Parathyroid adenoma (tissue), 2 donors: ENCODE measurements around the gene TYW1.
"Not testable (repeated sequence)": the region's sequence is repeated elsewhere in the genome, so short reads cannot be mapped to it uniquely, and the experiment has no call there.

Experiments
- H2AFZ ChIP-seq: fragments of 300-600 bp; sonication (generic); one replicate; pipeline ENCODE4 v1.7.0; 2017; ENCODE audit warnings: antibody characterized with exemption, mild to moderate bottlenecking
- H3K27ac ChIP-seq: fragments of 300-600 bp; sonication (generic); one replicate; pipeline ENCODE4 v1.7.0; 2017
- H3K27me3 ChIP-seq: fragments of 300-600 bp; sonication (generic); one replicate; pipeline ENCODE4 v1.7.0; 2017; ENCODE audit warnings: low read length; ENCODE audit not compliant: control insufficient read depth, insufficient read depth
- H3K36me3 ChIP-seq: fragments of 300-600 bp; sonication (generic); one replicate; pipeline ENCODE4 v1.7.0; 2017; ENCODE audit warnings: low read length; ENCODE audit not compliant: control insufficient read depth, insufficient read depth
- H3K4me1 ChIP-seq: fragments of 300-600 bp; sonication (generic); one replicate; pipeline ENCODE4 v1.7.0; 2017; ENCODE audit warnings: control low read depth
- H3K4me2 ChIP-seq: fragments of 300-600 bp; sonication (generic); one replicate; pipeline ENCODE4 v1.7.0; 2017; ENCODE audit warnings: low read length
- H3K4me3 ChIP-seq: fragments of 300-600 bp; sonication (generic); one replicate; pipeline ENCODE4 v1.7.0; 2017; ENCODE audit warnings: low read depth, low read length
- H3K79me2 ChIP-seq: fragments of 300-600 bp; sonication (generic); one replicate; pipeline ENCODE4 v1.7.0; 2017; ENCODE audit warnings: control low read depth
- H3K9ac ChIP-seq: fragments of 300-600 bp; sonication (generic); one replicate; pipeline ENCODE4 v1.7.0; 2017; ENCODE audit warnings: mild to moderate bottlenecking
- H3K9me3 ChIP-seq: fragments of 300-600 bp; sonication (generic); one replicate; pipeline ENCODE4 v1.7.0; 2017; ENCODE audit warnings: low read length; ENCODE audit not compliant: control insufficient read depth
- CTCF ChIP-seq: fragments of 300-600 bp; sonication (generic); IDR thresholded peaks from one replicate; pipeline ENCODE4 v1.7.0; 2017; ENCODE audit warnings: antibody characterized with exemption, mild to moderate bottlenecking
- donor health status: primary hyperparathyroidism.

Gene TYW1, protein sequence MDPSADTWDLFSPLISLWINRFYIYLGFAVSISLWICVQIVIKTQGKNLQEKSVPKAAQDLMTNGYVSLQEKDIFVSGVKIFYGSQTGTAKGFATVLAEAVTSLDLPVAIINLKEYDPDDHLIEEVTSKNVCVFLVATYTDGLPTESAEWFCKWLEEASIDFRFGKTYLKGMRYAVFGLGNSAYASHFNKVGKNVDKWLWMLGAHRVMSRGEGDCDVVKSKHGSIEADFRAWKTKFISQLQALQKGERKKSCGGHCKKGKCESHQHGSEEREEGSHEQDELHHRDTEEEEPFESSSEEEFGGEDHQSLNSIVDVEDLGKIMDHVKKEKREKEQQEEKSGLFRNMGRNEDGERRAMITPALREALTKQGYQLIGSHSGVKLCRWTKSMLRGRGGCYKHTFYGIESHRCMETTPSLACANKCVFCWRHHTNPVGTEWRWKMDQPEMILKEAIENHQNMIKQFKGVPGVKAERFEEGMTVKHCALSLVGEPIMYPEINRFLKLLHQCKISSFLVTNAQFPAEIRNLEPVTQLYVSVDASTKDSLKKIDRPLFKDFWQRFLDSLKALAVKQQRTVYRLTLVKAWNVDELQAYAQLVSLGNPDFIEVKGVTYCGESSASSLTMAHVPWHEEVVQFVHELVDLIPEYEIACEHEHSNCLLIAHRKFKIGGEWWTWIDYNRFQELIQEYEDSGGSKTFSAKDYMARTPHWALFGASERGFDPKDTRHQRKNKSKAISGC

DNA sequence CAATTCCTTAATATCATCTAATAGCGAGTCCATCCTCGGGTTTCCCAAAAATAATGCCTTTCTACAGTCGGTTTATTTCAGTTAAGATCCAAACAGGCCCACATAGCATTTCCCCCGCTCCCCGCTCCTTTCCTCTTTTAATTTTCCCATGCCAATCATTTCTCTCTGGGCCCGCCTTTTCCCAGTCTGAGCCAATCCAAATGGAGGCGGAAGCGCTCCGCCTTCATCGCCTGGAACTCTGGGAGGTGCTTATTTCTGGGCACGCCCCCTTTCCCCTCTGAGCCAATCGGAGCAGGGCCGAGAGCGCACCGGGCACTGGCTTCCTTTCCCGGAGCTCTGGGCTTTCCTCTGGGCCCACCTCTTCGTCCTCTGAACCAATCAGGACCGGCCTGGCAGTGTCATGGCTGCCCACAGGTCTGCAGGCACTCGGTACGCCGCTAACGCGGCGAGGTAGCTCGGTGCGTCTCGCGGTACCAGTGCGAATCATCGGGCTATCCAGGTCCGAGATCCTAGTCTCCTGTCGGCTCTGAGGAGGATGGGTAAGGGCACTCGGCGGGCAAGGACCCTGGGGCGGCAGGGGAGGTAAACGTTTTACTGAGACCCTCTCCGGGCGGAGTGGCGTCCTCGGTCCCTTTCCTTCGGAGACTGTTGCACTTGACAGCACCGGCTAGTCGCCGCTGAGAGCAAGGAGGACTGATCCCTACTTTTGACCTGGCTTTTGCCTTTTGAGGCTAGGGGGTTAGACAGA is at the start of gene TYW1:
TSS of gene TYW1 (plus strand) at position 390 of the 748 bp plus-strand sequence. CDS start at position 536, 146 bp downstream.
- Histone ChIP-seq H3K4me2 (peak within 1 kb of the TSS; percentile 78), H3K27ac (peak within 1 kb of the TSS; percentile 80), H2AFZ (peak within 1 kb of the TSS; percentile 85), H3K9ac (peak within 1 kb of the TSS; percentile 31), H3K4me3 (peak within 1 kb of the TSS; percentile 66)
- H3K36me3 ChIP-seq, H3K9me3 ChIP-seq, H3K79me2 ChIP-seq, H3K4me1 ChIP-seq, H3K27me3 ChIP-seq: not testable (repeated sequence)

- Histone ChIP-seq H3K36me3 (no peaks in the 10 kb centered on the region), H3K79me2 (no peaks in the 10 kb centered on the region), H3K27ac (no peak overlapping the region), H3K9me3 (no peaks in the 10 kb centered on the region), H2AFZ (no peak overlapping the region), H3K4me3 (no peak overlapping the region), H3K9ac (no peak overlapping the region), H3K4me2 (no peak overlapping the region), H3K27me3 (no peaks in the 10 kb centered on the region), H3K4me1 (no peaks in the 10 kb centered on the region)
- no peak for TF ChIP-seq CTCF
Measured at GRCh38 chr7:66948480-66949109, 48.0 kb upstream of the TYW1 start.

DNA sequence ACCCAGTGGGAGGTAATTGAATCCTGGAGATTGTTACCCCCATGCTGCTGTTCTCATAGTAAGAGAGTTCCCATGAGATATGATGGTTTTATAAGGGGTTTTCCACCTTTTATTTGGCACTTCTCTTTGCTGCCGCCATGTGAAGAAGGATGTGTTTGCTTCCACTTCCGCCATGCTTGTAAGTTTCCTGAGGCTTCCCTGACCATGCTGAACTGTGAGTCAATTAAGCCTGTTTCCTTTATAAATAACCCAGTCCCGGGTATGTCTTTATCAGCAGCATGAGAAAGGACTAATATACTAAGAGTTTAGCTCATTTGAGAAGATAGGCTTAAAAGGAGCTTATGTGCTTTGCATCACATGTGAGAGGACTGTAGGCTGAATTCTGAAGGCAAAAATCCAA is 46.3 kb upstream of the TYW1 start:
- Histone ChIP-seq H2AFZ (no peak overlapping the region), H3K4me3 (no peak overlapping the region), H3K9ac (no peak overlapping the region), H3K27me3 (no peaks in the 10 kb centered on the region), H3K9me3 (no peaks in the 10 kb centered on the region), H3K4me1 (no peaks in the 10 kb centered on the region), H3K4me2 (no peak overlapping the region), H3K27ac (no peak overlapping the region), H3K79me2 (no peaks in the 10 kb centered on the region), H3K36me3 (no peaks in the 10 kb centered on the region)
- TF ChIP-seq CTCF = no peak

- Histone ChIP-seq H3K4me3 (no peak overlapping the region), H3K36me3 (no peaks in the 10 kb centered on the region), H3K9me3 (no peaks in the 10 kb centered on the region), H3K27me3 (no peaks in the 10 kb centered on the region), H3K27ac (no peak overlapping the region), H3K79me2 (no peaks in the 10 kb centered on the region), H3K4me1 (no peaks in the 10 kb centered on the region), H3K9ac (no peak overlapping the region), H3K4me2 (no peak overlapping the region), H2AFZ (no peak overlapping the region)
- no peak for TF ChIP-seq CTCF
Measured at GRCh38 chr7:66950763-66951162, 45.9 kb upstream of the TYW1 start.
